HCT116 (cell line): ENCODE data around the gene ARMH1. TPM values are rescaled to one million over a fixed set of nuclear protein-coding genes. Genes with fewer than 3 reads are reported as not detected.
A peak's percentile ranks its signal among the peaks of the same experiment; 100 is the strongest.

Experiments used
- ATAC-seq: fragments of 200-7000 bp; cut with Tn5 transposase; 2 replicates; pipeline ENCODE4 v1.9.1; 2020; ENCODE audit warnings: mild to moderate bottlenecking, moderate library complexity
- BruUV-seq: library from RNA; stranded (reverse); fragments of 400-500 nt; replicated peaks from 2 replicates; lab custom pipeline; 2021; lab: Mats Ljungman, UMichigan
- CTCF ChIA-PET: fragments of 300-600 bp; sonication (Branson Sonifier 250); formaldehyde crosslinking; loops from one replicate; lab custom pipeline; 2021; ENCODE audit warnings: antibody characterized with exemption; lab: Charles Lee
- POLR2A ChIA-PET: fragments of 300-600, 350-600 bp; sonication (Branson Sonifier 250); formaldehyde crosslinking; loops from one replicate; lab custom pipeline; 2021; ENCODE audit warnings: antibody characterized with exemption; lab: Charles Lee
- RAD21 ChIA-PET, 2 experiments: fragments of 300-600 bp; sonication (Branson Sonifier 250); formaldehyde crosslinking; loops; one replicate each; lab custom pipeline; 2023; ENCODE audit warnings: low total read pairs in 2 of 2; ENCODE audit not compliant: uncharacterized antibody in 2 of 2, unreplicated experiment in 2 of 2, low non-redundant PET in 1 of 2; lab: Charles Lee
- DNase-seq: peaks from one replicate; pipeline ENCODE4 v3.0.0-alpha.2; 2010; ENCODE audit warnings: low read depth, low spot score
- H2AFZ ChIP-seq: fragments of 200-600 bp; shearing (Covaris generic), sonication (generic); 2 replicates; pipeline ENCODE4 v1.6.1; 2017; ENCODE audit warnings: low read depth, mixed run types, mixed read lengths, antibody characterized with exemption, low read length; ENCODE audit not compliant: poor library complexity, severe bottlenecking
- H3K27ac ChIP-seq: 2 replicates; pipeline ENCODE4 v1.5.1; 2012; ENCODE audit warnings: low read depth, low read length
- H3K27me3 ChIP-seq: fragments of 200-600 bp; sonication (generic); 2 replicates; pipeline ENCODE4 v1.6.1; 2016; ENCODE audit warnings: mixed run types, low read length, mixed read lengths; ENCODE audit not compliant: insufficient read depth
- H3K36me3 ChIP-seq, 2 experiments: fragments of 200-500 bp in 1 of 2; fragments of 200-600 bp in 1 of 2; sonication (Bioruptor generic) in 1 of 2; sonication (generic) in 1 of 2; 2 replicates each; pipeline versions ENCODE4 v1.5.1 to v1.6.1; 2014 to 2016; ENCODE audit warnings: low read length in 2 of 2, inconsistent platforms in 1 of 2, mixed read lengths in 1 of 2, mixed run types in 1 of 2; ENCODE audit not compliant: insufficient read depth in 2 of 2, control insufficient read depth in 1 of 2
- H3K4me1 ChIP-seq, 2 experiments: fragments of 200-600 bp in 1 of 2; sonication (generic) in 1 of 2; 2 replicates each; pipeline versions ENCODE4 v1.5.1 to v1.6.1; 2012 to 2017; ENCODE audit warnings: low read length in 2 of 2, inconsistent platforms in 1 of 2, mild to moderate bottlenecking in 1 of 2, mixed read lengths in 1 of 2, mixed run types in 1 of 2, moderate library complexity in 1 of 2; ENCODE audit not compliant: insufficient read depth in 2 of 2, control insufficient read depth in 1 of 2
- H3K4me2 ChIP-seq: fragments of 200-600 bp; sonication (generic); 2 replicates; pipeline ENCODE4 v1.6.1; 2017; ENCODE audit warnings: mixed run types, low read length, mixed read lengths
- H3K4me3 ChIP-seq, 2 experiments: fragments of 200-600 bp in 1 of 2; sonication (generic) in 1 of 2; replicated peaks in 1 of 2; 2 replicates each; pipeline ENCODE4 v1.5.1; 2011 to 2016; ENCODE audit warnings: low read length in 2 of 2, control low read depth in 1 of 2, low read depth in 1 of 2, mild to moderate bottlenecking in 1 of 2, mixed read lengths in 1 of 2, mixed run types in 1 of 2
- H3K79me2 ChIP-seq: fragments of 200-600 bp; sonication (generic); 2 replicates; pipeline ENCODE4 v1.6.1; 2017; ENCODE audit warnings: mild to moderate bottlenecking, mixed run types, low read length, moderate library complexity, mixed read lengths; ENCODE audit not compliant: insufficient read depth
- H3K9ac ChIP-seq: fragments of 200-600 bp; sonication (generic); 2 replicates; pipeline ENCODE4 v1.6.1; 2016; ENCODE audit warnings: low read length, mixed read lengths
- H3K9me2 ChIP-seq: fragments of 200-600 bp; sonication (generic), shearing (Covaris generic); 2 replicates; pipeline ENCODE4 v1.6.1; 2017; ENCODE audit warnings: mixed run types, mild to moderate bottlenecking, moderate library complexity; ENCODE audit not compliant: insufficient read depth
- H3K9me3 ChIP-seq, 2 experiments: fragments of 200-500 bp in 1 of 2; fragments of 200-600 bp in 1 of 2; sonication (Bioruptor generic) in 1 of 2; sonication (generic) in 1 of 2; 2 replicates each; pipeline ENCODE4 v1.6.1; 2014 to 2017; ENCODE audit warnings: low read length in 2 of 2, mixed read lengths in 2 of 2, inconsistent platforms in 1 of 2, low read depth in 1 of 2, mild to moderate bottlenecking in 1 of 2, mixed run types in 1 of 2, moderate library complexity in 1 of 2; ENCODE audit not compliant: control insufficient read depth in 1 of 2, insufficient read depth in 1 of 2
- H4K20me1 ChIP-seq: fragments of 200-600 bp; sonication (generic), shearing (Covaris generic); 2 replicates; pipeline ENCODE4 v1.6.1; 2017; ENCODE audit warnings: mixed run types, mild to moderate bottlenecking, moderate library complexity; ENCODE audit not compliant: insufficient read depth
- ATF3 ChIP-seq: IDR thresholded peaks from 2 replicates; pipeline ENCODE4 v1.6.1; 2012
- CBX3 ChIP-seq: IDR thresholded peaks from 2 replicates; pipeline ENCODE4 v1.6.1; 2012; ENCODE audit warnings: low read depth
- CTCF ChIP-seq, 3 experiments: fragments of 200-600 bp in 1 of 3; sonication (generic) in 1 of 3; IDR thresholded peaks in 2 of 3; conservative IDR thresholded peaks in 1 of 3; 2 replicates each; pipeline ENCODE4 v1.5.1; 2012 to 2017; ENCODE audit warnings: low read depth in 2 of 3, low read length in 2 of 3, antibody characterized with exemption in 1 of 3, borderline replicate concordance in 1 of 3, control low read depth in 1 of 3, mild to moderate bottlenecking in 1 of 3, mixed read lengths in 1 of 3, mixed run types in 1 of 3, moderate library complexity in 1 of 3; ENCODE audit not compliant: insufficient read depth in 1 of 3
- EGR1 ChIP-seq: IDR thresholded peaks from 2 replicates; pipeline ENCODE4 v1.6.1; 2012; ENCODE audit warnings: low read depth
- ELF1 ChIP-seq: IDR thresholded peaks from 2 replicates; pipeline ENCODE4 v1.6.1; 2012; ENCODE audit warnings: low read depth, borderline replicate concordance
- EZH2 ChIP-seq: fragments of 200-600 bp; sonication (generic); IDR thresholded peaks from 2 replicates; pipeline ENCODE4 v1.6.1; 2017; ENCODE audit warnings: antibody characterized with exemption, mixed run types
- EZH2phosphoT487 ChIP-seq: fragments of 200-600 bp; IDR thresholded peaks from 2 replicates; pipeline ENCODE4 v1.6.1; 2018; ENCODE audit warnings: antibody characterized with exemption, borderline replicate concordance
- FOSL1 ChIP-seq: IDR thresholded peaks from 2 replicates; pipeline ENCODE4 v1.6.1; 2012; ENCODE audit warnings: low read depth
- JUND ChIP-seq: IDR thresholded peaks from 2 replicates; pipeline ENCODE4 v1.6.1; 2012
- MAX ChIP-seq: IDR thresholded peaks from 2 replicates; pipeline ENCODE4 v1.6.1; 2012
- POLR2A ChIP-seq: IDR thresholded peaks from 2 replicates; pipeline ENCODE4 v1.7.0; 2011; ENCODE audit warnings: borderline replicate concordance; ENCODE audit not compliant: insufficient read depth, insufficient read length; ENCODE audit errors: extremely low read depth
- POLR2AphosphoS5 ChIP-seq: IDR thresholded peaks from 2 replicates; pipeline ENCODE4 v1.6.1; 2011; ENCODE audit warnings: mild to moderate bottlenecking, low read depth, low read length, moderate library complexity
- RAD21 ChIP-seq: IDR thresholded peaks from 2 replicates; pipeline ENCODE4 v1.6.1; 2012; ENCODE audit warnings: low read depth, mild to moderate bottlenecking
- REST ChIP-seq: IDR thresholded peaks from 2 replicates; pipeline ENCODE4 v1.6.1; 2012; ENCODE audit warnings: low read depth
- SIN3A ChIP-seq: IDR thresholded peaks from 2 replicates; pipeline ENCODE4 v1.6.1; 2012; ENCODE audit warnings: low read depth
- SP1 ChIP-seq: IDR thresholded peaks from 2 replicates; pipeline ENCODE4 v1.6.1; 2012; ENCODE audit warnings: low read depth
- ZBTB33 ChIP-seq: IDR thresholded peaks from 2 replicates; pipeline ENCODE4 v1.6.1; 2011; ENCODE audit warnings: mild to moderate bottlenecking, low read length, moderate library complexity; ENCODE audit not compliant: insufficient replicate concordance; ENCODE audit errors: extremely low read depth
- ZFX ChIP-seq: fragments of 450-650 bp; IDR thresholded peaks from 2 replicates; pipeline ENCODE4 v1.6.1; 2017
- ZNF274 ChIP-seq: fragments of 200-500 bp; sonication (Bioruptor generic); IDR thresholded peaks from 2 replicates; pipeline ENCODE4 v1.6.1; 2014; ENCODE audit warnings: mild to moderate bottlenecking, low read depth, low read length, inconsistent platforms
- intact Hi-C: fragments of 100-400 bp; cut with micrococcal nuclease; formaldehyde crosslinking; loops from 2 replicates; pipeline ENCODE4 v1.10.0; 2022
- total RNA-seq: library from RNA; stranded (reverse); gene quantifications from one replicate; pipeline ENCODE4 v1.2.1, GENCODE V29; 2021; ENCODE audit not compliant: unreplicated experiment

Gene ARMH1
- total RNA-seq, 1 experiment from 2014 or later = 3.2 TPM

GRCh38 chr1:44707959-44708831, 33.7 kb downstream of the ARMH1 start:
- intact Hi-C loops = no loop called here
- POLR2A ChIA-PET = interaction anchor here (0.9 to 5.3 kb wide), 4 partner anchors 13 to 22 kb away, joined by 3 to 64 read pairs (median 8); partner anchors contain the start of gene RNU5D-1
- TF ChIP-seq JUND (no peak), EZH2 (no peak), MAX (peak; percentile 37; the same call in 1 of the 2 replicates), POLR2A (no peak), ELF1 (no peak; the same call in 1 of the 2 replicates), SP1 (no peak), RAD21 (peak; percentile 73), ATF3 (no peak), ZFX (no peak), ZBTB33 (no peak), REST (no peak), ZNF274 (no peak), CTCF (IDR thresholded peaks at IDR 0.05 in 2 of 3, conservative IDR thresholded peaks at IDR 0.05 in 1 of 3; ENCODE audit: borderline replicate concordance in 1 of 3, insufficient read depth in 1 of 3, low read depth in 2 of 3, low read length in 2 of 3) (peak; percentile 69 to 82 (median 82)), SIN3A (no peak), FOSL1 (no peak), POLR2AphosphoS5 (no peak), EZH2phosphoT487 (no peak), EGR1 (no peak), CBX3 (no peak)

More at GRCh38 chr1:44707959-44708831, 33.7 kb downstream of the ARMH1 start:
- DNase-seq = peak; percentile 53
- Histone ChIP-seq H3K27ac (no peak overlapping the region), H2AFZ (peak overlapping the region; percentile 83), H3K36me3 (no peaks in the 10 kb centered on the region), H3K9ac (peak overlapping the region; percentile 48), H3K79me2 (no peaks in the 10 kb centered on the region), H3K9me3 (no peaks in the 10 kb centered on the region), H3K9me2 (no peaks in the 10 kb centered on the region), H4K20me1 (no peaks in the 10 kb centered on the region), H3K4me1 (peaks cover 18 to 41% of the 10 kb centered on the region in 2 experiments), H3K4me3 (peak overlapping the region in 1 of 2 experiments; percentile 25; a peak in 1 of 4 replicates), H3K4me2 (peak overlapping the region; percentile 62), H3K27me3 (0 out of 2 replicates have a peak, but pooled peaks cover 4% of the 10 kb centered on the region)
- no TSS peak for BruUV-seq
- ChIA-PET CTCF (interaction anchor here (0.8 kb wide), 2 partner anchors 9 to 13 kb away, joined by 3 read pairs; no protein-coding TSS in a partner anchor), RAD21 (no interaction called here)
- peak; percentile 75 for ATAC-seq
